Right cardiac atrium (tissue), 5 donors: ENCODE results near the gene AGK. TPM values are rescaled to one million over a fixed set of nuclear protein-coding genes. Genes with fewer than 3 reads are reported as not detected.

Experiments used
- ATAC-seq, 2 donors: fragments of 200-7000 bp; cut with Tn5 transposase; one replicate each; pipeline versions ENCODE4 v1.8.0 to v1.9.1; 2020; ENCODE audit warnings: moderate library complexity in 2 of 2, mild to moderate bottlenecking in 1 of 2
- DNase-seq, 3 donors: peaks; one replicate each; pipeline ENCODE4 v3.0.0-alpha.2; 2020
- H3K27ac ChIP-seq: one replicate; pipeline ENCODE4 v1.5.1; 2013; ENCODE audit warnings: mild to moderate bottlenecking, low read length, control low read depth, moderate library complexity
- H3K27me3 ChIP-seq: one replicate; pipeline ENCODE4 v1.6.1; 2013; ENCODE audit not compliant: control insufficient read depth, insufficient read depth
- H3K4me1 ChIP-seq: one replicate; pipeline ENCODE4 v1.6.1; 2013; ENCODE audit warnings: low read length; ENCODE audit not compliant: control insufficient read depth, insufficient read depth
- H3K4me3 ChIP-seq: one replicate; pipeline ENCODE4 v1.5.1; 2013; ENCODE audit warnings: low read length, control low read depth
- H3K9me3 ChIP-seq: one replicate; pipeline ENCODE4 v1.6.1; 2013; ENCODE audit warnings: low read length; ENCODE audit not compliant: control insufficient read depth
- WGBS: extraction: QIAGEN DNeasy Blood & Tissue Kit; methylation state at CpG from one replicate; pipeline ENCODE4 v1.1.7; 2013; 5-methylcytosine and 5-hydroxymethylcytosine counted together
- intact Hi-C, 4 donors: fragments of 100-400 bp; cut with DNase I; formaldehyde crosslinking; loops; one replicate each; pipeline versions ENCODE4 v1.11.0 to v1.14.0; 2022 to 2023
- polyA plus RNA-seq: library from polyadenylated mRNA; stranded (reverse); fragments of 200-250 nt; gene quantifications from one replicate; pipeline ENCODE4 v1.2.3, GENCODE V29; 2013
- total RNA-seq, 4 donors: library from RNA; stranded (reverse); fragmentation: NEBNext Ultra II Directional; extraction: Animal tissue kit (Norgen Biotek cat#: 25700); gene quantifications; one replicate each; pipeline ENCODE4 v1.2.1, GENCODE V29; 2021
- donor health status: healthy with polysubstance abuse.
- donor health status: DM: no; HTN: yes; CAD: no.
- donor health status: DM: no; HTN: no; CAD: no.
- donor health status: DM: no; HTN: yes; CAD: no; lungs with severe emphysema.
- donor health status: DM: yes; HTN: yes; CAD: no.

The AGK gene
- total and polyA plus RNA-seq, 5 donors, result 29.2 to 43.6 (median 34.3) TPM

DNA sequence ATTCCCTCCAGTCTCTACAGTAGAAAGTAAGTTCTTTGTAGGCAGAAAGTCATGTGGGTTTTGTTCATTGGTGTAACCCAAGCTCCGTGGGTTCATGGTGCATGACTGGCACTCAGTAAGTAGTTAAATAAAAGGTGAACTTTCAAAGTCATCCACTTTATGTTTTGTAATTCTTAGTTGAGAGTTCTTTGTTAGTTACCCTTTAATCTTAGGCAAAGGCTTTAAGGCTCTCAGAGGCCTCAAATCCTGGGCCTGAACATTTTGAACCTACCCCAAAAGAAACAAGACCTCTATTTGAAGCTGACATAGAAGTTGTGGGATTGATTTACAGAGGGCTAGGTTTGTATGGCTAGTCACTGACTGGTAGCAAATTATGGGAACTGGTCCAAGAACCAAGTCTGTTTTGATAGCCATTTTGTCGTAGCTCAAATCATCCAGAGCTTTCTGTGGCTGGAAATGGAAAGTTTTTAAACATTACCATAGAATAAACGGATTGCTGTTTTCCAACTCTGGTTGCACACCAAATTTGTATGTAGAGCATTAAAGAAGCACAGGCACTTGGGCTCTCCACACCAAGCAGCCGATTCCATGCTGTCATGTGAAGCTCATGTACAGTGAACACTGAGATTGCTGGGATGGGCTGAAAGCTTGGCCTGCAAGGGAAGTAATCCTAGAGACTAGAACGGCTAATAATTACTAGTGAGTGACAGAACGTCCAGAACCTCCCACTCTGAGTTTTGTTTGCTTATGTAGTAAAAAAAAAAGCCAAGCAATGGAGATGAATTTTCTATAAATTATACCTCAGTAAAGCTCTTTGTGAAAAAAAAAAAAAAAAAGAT, 97.3 kb downstream of the AGK start:
- no peak for ATAC-seq
- intact Hi-C loops, result loop anchor here in 1 of 4 donors (10.0 kb wide), 1 partner anchor 104 kb away; no protein-coding TSS in a partner anchor
- H3K27ac ChIP-seq, result no peak overlapping the region

DNA sequence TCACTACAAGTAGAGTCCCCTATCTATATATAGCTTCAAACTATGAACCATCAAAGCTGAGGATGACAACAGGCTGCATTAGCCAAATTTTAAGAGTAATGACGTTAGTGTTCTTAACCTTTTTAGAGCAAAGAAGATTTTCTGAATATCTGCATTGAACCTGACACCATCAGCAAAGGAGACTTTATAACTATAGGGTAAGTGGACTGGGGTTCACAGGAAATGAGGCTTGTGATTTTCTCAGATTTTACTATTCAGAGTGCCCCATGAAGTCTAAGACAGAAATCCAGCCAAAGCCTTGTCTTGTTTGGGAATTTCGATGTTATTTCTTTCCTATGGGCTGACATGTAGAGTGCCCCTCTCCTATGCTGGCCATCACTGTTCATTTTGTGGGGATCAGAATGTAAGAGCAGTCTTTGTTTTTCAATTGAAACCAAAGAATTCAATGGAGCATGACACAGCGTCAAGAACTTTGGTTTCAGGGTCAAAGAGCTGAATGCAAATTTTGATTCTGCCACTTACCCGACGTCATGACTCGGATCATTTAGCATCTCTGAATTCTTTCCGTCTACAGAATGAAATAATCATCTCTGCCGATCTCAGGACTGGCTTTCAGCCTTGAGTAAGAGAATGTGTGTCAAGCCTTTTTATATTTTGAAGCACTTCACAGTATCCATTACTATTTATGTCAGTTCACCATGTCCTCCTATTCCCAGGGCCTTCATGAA, 98.1 kb downstream of the AGK start:
- ATAC-seq, result peak in 1 of 2 donors; percentile 11
- WGBS, result 68% methylated on average over 8 of the region's 8 CpGs
- Histone ChIP-seq H3K27me3 (no peaks in the 10 kb centered on the region), H3K4me3 (no peak overlapping the region), H3K9me3 (no peaks in the 10 kb centered on the region), H3K4me1 (no peaks in the 10 kb centered on the region), H3K27ac (no peak overlapping the region)
- no peak for DNase-seq
- intact Hi-C loops, result loop anchor here in 1 of 4 donors (10.0 kb wide), 1 partner anchor 104 kb away; no protein-coding TSS in a partner anchor

More for the DNA sequence above, 97.3 kb downstream of the AGK start:
- H3K9me3 ChIP-seq, result no peaks in the 10 kb centered on the region
- no peak overlapping the region for H3K4me3 ChIP-seq
- no peak for DNase-seq
- WGBS, result 61% methylated on average over 6 of the region's 6 CpGs
- no peaks in the 10 kb centered on the region for H3K27me3 ChIP-seq
- no peaks in the 10 kb centered on the region for H3K4me1 ChIP-seq

DNA sequence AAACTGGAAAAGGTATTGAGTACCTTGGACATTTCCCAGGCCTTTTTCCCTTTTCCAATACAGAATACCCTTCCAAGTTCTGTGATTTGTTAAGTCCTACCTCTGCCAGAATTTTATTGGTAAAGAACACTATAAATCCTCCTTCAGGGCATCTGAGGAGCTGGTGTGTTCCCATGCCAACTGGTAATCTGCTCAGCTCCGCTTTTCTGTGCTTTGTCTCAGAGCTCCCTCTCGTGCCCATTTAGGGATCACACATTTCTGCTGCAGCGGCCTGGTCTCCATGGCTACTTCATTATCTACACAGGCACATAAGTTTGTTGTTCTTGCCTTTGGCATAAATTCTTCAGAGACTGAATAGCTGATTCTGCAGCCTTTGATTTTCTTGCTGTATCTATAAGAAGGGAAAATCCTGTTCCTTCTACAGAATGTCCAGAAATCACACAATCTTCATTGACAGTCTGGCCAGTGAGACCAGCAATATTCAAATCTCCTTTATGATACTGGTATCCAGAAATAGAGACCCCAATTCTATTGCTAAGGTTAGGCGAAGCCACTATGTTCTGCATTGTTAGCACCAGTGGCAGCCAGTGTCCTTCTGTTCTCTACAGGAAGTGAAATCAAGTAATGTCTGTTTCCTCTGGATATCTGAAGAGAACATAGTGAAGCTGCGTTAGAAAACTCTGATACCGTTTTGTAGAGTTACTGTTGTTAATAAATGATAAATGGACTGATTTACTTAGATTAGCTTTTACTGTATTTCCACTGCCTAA, 98.8 kb downstream of the AGK start:
- Histone ChIP-seq H3K9me3 (no peaks in the 10 kb centered on the region), H3K27me3 (no peaks in the 10 kb centered on the region), H3K27ac (no peak overlapping the region), H3K4me1 (peaks cover 2% of the 10 kb centered on the region), H3K4me3 (no peak overlapping the region)
- DNase-seq, result peak; percentile 59 to 80 (median 71)
- peak; percentile 92 to 93 for ATAC-seq
- 23% methylated on average over 6 of the region's 6 CpGs for WGBS
- intact Hi-C loops, result loop anchor here in 1 of 4 donors (10.0 kb wide), 1 partner anchor 105 kb away; no protein-coding TSS in a partner anchor

DNA sequence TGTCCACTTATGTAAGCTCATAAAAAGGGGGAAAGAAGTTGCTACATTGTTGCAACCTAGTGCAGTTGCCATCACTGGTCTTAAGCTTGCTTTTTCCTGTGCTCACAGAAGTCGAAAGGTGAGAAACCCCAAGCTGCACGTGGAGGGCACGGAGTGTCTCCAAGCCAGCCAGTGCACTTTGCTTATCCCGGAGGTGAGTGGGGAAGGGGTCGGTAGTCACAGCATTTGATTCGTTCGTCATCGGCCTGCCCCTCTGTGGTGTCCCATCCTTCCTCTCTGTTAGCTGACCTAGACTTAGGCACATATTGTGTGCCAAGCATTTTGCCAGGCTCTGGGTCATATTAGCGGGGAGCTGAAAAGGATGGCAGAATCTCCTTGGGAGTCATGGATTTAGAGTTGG, 100.2 kb downstream of the AGK start:
- no peak overlapping the region for H3K4me3 ChIP-seq
- DNase-seq (no peak), ATAC-seq (no peak)
- no peaks in the 10 kb centered on the region for H3K27me3 ChIP-seq
- H3K9me3 ChIP-seq, result no peaks in the 10 kb centered on the region
- peaks cover 2% of the 10 kb centered on the region for H3K4me1 ChIP-seq
- intact Hi-C loops, result no loop called here
- no peak overlapping the region for H3K27ac ChIP-seq
- 88% methylated on average over 9 of the region's 9 CpGs for WGBS

DNA sequence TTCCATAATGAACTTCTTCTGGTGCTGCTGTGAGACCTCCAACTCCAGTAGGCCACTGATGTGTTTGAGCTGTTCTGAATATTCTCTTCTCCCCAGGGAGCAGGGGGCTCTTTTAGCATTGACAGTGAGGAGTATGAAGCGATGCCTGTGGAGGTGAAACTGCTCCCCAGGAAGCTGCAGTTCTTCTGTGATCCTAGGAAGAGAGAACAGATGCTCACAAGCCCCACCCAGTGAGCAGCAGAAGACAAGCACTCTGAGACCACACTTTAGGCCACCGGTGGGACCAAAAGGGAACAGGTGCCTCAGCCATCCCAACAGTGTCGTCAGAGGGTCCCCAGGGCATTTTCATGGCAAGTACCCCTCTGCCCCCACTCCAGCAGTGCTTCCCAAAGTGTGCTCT, 101.5 kb downstream of the AGK start:
- DNase-seq (no peak), ATAC-seq (no peak)
- Histone ChIP-seq H3K9me3 (no peaks in the 10 kb centered on the region), H3K27ac (no peak overlapping the region), H3K4me1 (peaks cover 2% of the 10 kb centered on the region), H3K4me3 (no peak overlapping the region), H3K27me3 (no peaks in the 10 kb centered on the region)
- intact Hi-C loops, result no loop called here
- WGBS, result 56% methylated on average over 3 of the region's 3 CpGs

DNA sequence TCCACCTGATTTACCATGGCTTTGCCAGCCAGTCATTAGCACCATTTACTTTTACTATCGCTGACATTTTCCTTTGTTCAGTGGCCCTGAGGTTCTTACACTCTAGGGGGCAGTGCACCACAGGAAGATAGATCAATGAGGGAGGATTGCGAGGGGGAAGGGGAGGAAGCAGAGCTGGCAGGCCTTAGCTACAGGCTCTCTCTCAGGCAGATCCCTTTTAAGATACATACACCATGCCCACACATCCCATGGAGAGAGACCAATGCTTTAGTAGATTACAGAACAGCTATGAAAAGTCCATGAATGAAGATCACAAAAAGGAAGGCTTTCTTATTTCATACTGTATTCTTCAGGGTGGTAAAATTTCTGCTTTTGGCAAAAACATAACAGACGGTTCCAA, 103.3 kb downstream of the AGK start:
- no peak overlapping the region for H3K4me3 ChIP-seq
- H3K27ac ChIP-seq, result no peak overlapping the region
- ATAC-seq, result peak; percentile 74 to 80
- peaks cover 2% of the 10 kb centered on the region for H3K4me1 ChIP-seq
- intact Hi-C loops, result no loop called here
- WGBS, result 48% methylated on average over 3 of the region's 3 CpGs
- peak in 2 of 3 donors; percentile 25 to 65 for DNase-seq
- H3K27me3 ChIP-seq, result no peaks in the 10 kb centered on the region
- H3K9me3 ChIP-seq, result no peaks in the 10 kb centered on the region

DNA sequence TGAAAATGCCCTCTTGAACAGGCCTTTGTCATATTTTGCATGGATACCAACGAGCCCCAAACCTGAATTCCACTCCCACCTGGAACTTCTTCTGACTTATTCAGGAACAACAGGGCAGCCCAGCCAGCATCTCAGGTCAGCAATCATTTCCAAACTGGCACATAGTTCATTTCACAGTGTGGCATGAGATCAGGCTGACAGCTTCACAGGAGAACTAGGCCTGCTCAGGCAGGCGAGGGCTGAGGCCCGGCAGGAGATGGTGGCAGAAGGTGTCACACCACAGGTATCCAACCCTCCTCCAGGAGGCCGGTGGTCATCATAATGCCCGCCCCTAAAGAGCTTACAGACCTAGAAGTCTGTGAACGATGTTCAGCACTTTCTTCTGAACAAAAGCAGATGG, 108.3 kb downstream of the AGK start:
- DNase-seq, result no peak
- peaks cover 1% of the 10 kb centered on the region for H3K4me1 ChIP-seq
- intact Hi-C loops, result no loop called here
- no peak for ATAC-seq
- no peaks in the 10 kb centered on the region for H3K9me3 ChIP-seq
- H3K4me3 ChIP-seq, result no peak overlapping the region
- no peaks in the 10 kb centered on the region for H3K27me3 ChIP-seq
- WGBS, result 82% methylated on average over 6 of the region's 6 CpGs
- H3K27ac ChIP-seq, result no peak overlapping the region

DNA sequence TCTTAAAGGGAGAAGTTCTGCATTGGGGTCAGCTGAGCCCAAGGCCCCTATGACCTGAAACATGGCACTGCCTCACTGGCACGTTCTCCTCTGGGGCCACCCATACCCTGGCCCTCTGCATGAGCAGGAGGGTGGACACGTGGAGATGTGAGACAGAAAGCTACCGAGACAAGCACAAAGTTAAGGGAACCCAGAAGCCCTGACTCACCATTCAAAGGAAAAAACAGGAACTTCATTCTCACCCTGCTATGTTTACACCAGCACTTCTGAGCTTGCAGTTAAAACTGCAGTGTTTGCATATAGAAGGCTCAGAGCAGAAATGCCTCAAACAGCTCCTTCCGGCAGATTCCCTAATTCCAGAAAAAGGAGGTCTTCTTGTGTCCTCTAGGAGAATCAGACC, 109.0 kb downstream of the AGK start:
- intact Hi-C loops, result no loop called here
- Histone ChIP-seq H3K4me3 (no peak overlapping the region), H3K27me3 (no peaks in the 10 kb centered on the region), H3K9me3 (no peaks in the 10 kb centered on the region), H3K4me1 (no peaks in the 10 kb centered on the region), H3K27ac (no peak overlapping the region)
- ATAC-seq (peak in 1 of 2 donors; percentile 53), DNase-seq (no peak)
- WGBS, result 73% methylated on average over 4 of the region's 4 CpGs

DNA sequence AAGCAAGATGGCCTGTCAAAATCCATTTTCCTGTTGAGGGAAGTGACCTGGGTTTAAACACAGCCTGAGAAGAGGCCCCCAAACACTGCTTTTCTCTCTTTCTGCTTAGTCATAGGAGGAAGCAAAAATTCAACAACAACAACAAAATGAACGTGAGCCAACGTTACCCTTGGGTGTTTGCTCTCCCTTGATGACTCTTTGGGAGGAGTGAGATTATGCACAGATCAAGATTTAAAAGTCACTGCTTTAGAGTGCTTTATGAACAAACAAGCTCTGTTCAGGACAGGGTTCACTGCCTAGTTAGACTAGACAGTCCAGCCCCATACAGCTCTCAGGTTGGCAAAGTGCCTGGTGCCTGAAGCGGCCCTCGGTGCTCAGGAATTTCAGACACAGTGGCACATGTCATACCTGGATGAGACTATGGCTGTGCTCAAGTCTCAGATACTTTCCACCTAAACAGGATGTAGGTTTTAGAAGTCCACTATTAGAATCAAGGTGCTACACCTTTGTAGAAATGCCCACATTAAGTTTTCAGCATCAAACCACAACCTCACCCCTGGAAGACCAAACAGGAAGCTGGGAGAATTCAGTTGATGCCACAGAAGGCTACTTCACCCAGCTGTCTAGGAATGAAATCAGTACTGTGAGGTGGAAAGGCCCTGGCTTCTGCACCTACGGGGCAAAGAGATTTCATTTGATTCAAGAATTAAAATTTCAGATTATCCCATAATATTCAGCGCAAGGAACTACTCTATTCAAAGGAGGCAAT, 112.1 kb downstream of the AGK start:
- no peaks in the 10 kb centered on the region for H3K27me3 ChIP-seq
- H3K4me3 ChIP-seq, result no peak overlapping the region
- no peaks in the 10 kb centered on the region for H3K9me3 ChIP-seq
- peak in 1 of 3 donors; percentile 38 for DNase-seq
- intact Hi-C loops, result no loop called here
- H3K27ac ChIP-seq, result no peak overlapping the region
- H3K4me1 ChIP-seq, result no peaks in the 10 kb centered on the region
- 58% methylated on average over 6 of the region's 6 CpGs for WGBS
- peak in 1 of 2 donors; percentile 45 for ATAC-seq

DNA sequence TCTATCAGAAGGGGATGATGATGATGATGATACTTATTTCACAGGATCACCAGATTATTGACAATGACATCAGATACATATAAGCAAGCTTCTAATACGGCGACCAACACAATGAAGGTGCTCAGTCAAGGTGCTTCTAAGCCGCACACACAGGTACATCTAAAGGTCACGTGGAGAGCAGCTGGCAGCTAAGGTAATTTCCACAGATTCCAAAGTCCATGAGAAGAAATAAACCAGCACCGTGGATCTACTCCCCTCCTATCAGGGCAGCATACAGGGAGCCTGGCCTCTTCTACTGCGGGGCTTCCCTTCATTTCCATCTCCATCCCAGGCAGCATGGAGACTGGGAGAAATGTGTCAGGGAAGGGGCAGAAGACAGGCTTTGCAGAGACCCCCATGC, 113.2 kb downstream of the AGK start:
- 95% methylated on average over 6 of the region's 6 CpGs for WGBS
- intact Hi-C loops, result no loop called here
- H3K4me3 ChIP-seq, result no peak overlapping the region
- H3K9me3 ChIP-seq, result no peaks in the 10 kb centered on the region
- ATAC-seq (no peak), DNase-seq (no peak)
- no peaks in the 10 kb centered on the region for H3K4me1 ChIP-seq
- no peak overlapping the region for H3K27ac ChIP-seq
- no peaks in the 10 kb centered on the region for H3K27me3 ChIP-seq
